GM18508 (cell line): ENCODE data around the gene PCBP2.
A peak's percentile ranks its signal among the peaks of the same experiment; 100 is the strongest.
"Not testable (repeated sequence)": the region's sequence is repeated elsewhere in the genome, so short reads cannot be mapped to it uniquely, and the experiment has no call there.

Experiments
- ATAC-seq: cut with Tn5 transposase; IDR thresholded peaks from one replicate; pipeline ENCODE4 v1.9.1; 2021; ENCODE audit warnings: moderate number of reproducible peaks; ENCODE audit not compliant: insufficient read depth, unreplicated experiment

Gene PCBP2

DNA sequence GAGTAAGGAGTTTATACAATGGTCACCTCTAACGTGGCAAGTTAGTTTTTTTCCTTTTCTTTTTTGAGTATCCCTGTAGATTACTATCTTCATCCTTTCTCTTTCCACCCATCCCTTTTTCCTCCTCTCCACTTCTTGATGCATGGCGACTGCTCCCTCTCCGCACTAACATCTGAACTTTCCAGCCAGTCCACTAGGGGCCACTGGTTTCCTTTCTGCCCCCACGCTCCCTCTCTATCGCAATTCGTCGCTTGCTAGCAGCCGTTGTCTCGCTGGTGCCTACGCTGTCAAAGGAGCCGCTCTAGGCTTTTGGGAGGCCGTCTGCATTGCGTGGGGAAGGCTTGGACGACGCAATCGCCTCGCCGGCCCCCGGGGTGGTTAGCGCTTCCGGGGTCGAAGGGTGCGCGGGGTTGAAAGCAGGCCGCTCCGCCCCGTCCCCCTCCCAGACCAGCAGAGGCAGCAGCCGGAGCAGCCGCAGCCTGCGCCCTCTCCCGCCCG is at the start of gene PCBP2:
PCBP2 (plus strand) TSS at position 442 of the 498 bp plus-strand sequence. CDS start 2,699 bp downstream, outside the sequence.
- peak; percentile 89 for ATAC-seq

DNA sequence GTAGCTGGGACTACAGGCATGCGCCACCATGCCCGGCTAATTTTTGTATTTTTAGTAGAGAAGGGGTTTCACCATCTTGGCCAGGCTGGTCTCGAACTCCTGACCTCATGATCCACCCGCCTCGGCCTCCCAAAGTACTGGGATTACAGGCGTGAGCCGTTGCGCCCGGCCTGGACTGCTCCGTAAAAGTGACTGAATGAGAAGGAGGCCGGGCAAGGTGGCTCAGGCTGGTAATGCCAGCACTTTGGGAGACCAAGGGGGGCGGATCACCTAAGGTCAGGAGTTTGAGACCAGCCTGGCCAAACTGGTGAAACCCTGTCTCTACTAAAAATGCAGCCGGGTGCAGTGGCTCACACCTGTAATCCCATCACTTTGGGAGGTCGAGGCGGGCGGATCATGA is 49.6 kb upstream of the PCBP2 start:
- not testable (repeated sequence) for ATAC-seq

DNA sequence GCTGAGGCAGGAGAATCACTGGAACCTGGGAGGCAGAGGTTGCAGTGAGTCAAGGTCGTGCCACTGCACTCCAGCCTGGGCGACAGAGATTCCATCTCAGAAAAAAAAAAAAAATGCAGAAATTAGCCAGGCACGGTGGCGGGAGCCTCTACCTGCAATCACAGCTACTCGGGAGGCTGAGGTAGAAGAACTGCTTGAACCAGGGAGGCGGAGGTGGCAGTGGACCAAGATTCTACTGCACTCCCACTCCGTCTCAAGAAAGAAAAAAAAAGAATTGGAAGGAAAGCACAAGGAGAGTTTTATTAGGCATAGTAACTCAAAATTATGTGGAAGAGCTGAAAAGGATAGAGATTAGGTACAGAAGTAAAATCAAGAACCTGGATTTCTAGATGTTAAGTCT is 49.0 kb upstream of the PCBP2 start:
- no peak for ATAC-seq

DNA sequence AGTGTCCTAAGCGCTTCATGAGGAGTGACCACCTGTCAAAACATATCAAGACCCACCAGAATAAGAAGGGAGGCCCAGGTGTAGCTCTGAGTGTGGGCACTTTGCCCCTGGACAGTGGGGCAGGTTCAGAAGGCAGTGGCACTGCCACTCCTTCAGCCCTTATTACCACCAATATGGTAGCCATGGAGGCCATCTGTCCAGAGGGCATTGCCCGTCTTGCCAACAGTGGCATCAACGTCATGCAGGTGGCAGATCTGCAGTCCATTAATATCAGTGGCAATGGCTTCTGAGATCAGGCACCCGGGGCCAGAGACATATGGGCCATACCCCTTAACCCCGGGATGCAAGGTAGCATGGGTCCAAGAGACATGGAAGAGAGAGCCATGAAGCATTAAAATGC is 41.0 kb upstream of the PCBP2 start:
- ATAC-seq, result no peak

DNA sequence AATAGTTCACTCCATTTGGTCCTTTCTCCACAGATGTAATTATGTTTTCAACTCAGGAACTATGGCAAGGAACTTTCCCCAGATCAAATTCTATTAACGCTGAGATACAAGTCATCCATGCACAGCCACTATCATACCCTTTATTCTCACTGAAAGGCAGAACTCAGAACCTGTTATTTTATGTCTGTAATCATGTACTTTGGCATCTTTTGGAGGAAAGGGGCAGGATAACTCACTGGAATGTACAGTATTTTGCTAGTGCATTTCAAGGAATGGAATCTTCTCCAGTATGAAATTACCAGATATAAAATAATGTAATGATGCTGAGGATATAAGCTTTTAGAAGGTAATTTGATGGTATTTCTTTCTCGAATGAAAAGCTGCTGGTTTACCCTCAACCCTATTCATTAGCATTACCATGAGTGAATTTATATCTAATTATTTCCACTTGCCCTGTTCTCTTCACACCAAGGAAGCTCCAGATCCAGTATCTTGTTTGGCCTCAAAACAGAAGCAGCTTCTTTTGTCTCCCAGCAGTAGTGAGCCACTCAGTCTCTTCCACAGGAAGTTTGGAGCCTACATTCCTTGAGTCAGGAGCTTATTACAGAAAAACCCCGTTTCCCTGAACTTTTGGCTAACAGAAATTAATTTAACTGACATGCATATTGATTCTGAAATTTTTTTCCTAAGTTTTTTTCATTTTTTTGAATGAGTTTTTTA is 38.3 kb upstream of the PCBP2 start:
- no peak for ATAC-seq

DNA sequence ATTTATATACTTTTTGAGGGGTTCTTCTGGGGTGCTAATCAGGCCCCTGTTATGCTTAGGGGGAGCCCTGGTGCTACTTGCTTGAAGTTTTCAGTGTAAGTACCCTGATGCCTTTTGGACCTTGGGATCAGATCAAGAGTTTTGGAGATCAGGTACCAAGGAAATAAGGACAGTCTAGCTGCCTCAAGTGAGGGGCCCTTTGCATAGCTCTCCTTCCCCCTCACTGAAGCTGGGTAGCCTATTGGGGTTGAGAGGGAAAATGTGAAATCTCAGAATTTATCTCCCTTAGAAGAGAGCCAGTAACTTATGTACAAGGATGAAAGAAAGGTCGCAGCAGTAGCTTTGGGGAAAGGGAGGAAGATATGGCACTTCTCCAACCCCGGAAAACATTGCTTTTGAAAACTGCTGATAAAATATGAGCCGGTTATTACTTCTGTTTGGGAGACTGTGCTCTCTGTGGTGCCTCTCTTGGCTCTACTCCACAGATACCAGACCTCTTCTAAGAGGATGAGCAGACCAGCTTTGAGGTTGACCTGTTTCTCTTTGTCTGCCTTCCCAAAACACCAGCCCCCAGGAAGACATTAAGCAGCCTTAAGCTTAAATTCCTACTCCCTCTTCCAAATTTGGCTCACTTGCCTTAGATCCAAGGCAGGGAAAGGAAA is 37.0 kb upstream of the PCBP2 start:
- ATAC-seq, result no peak

DNA sequence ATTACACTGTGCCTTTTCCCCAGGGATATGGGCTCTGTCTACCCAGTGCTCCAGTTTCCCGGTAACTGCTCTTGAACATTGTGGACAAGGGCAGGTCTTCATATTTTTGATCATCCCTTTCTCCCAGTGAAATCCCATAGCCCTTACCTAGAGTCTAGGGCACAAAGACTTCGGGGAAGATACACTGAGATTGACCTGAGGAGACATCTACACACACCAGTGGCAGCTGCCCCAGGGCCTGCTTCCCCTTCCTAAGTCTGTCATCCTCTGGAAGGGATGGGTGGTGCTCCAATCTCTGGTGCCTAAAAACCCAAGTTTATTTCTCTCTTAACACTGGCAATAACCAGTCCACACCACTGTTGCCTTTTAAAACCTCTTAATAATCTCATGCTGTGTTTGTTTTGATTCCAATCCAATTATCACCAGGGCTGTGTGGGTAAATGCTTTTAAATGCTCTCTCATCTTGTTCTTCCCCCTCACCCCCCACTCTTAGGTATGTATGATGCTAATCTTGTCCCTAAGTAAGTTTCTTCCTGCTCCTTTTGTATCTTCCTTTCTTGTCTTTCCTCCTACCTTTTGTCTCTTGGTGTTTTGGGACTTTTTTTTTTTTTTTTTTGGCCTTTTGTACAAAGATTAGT is 36.0 kb upstream of the PCBP2 start:
- not testable (repeated sequence) for ATAC-seq

DNA sequence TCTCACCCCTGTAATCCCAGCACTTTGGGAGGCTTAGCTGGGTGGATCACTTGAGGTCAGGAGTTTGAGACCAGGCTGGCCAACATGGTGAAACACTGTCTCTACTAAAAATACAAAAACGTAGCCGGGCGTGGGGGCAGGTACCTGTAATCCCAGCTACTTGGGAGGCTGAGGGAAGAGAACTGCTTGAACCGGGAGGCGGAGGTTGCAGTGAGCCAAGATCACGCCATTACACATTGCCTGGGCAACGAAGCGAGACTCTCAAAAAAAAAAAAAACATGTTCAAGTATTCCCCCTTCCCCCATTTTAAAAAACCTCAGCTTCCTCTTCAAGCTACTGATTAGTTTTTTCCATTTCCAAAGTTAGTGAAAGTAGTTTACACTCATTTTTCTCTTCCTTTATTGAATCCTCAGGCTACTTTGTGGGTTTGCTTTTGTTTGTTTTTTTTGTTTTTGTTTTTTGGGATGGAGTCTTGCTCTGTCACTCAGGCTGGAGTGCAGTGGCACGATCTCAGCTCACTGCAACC is 34.5 kb upstream of the PCBP2 start:
- not testable (repeated sequence) for ATAC-seq

DNA sequence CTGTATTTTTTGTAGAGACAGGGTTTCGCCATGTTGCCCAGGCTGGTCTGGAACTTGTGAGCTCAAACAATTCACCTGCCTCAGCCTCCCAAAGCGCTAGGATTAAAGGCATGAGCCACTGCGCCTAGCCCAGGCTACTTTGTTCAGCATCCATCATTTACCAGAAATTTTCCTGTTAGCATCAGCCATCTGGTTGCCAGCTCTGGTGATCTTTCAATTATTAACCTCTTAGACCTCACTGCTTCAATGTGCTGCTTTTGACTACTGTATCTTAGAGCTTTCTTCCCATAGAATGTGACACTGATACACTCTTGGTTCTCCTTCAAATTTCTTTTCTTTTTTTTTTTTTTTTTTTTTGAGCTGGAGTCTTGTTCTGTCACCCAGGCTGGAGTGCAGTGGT is 33.7 kb upstream of the PCBP2 start:
- ATAC-seq, result no peak

DNA sequence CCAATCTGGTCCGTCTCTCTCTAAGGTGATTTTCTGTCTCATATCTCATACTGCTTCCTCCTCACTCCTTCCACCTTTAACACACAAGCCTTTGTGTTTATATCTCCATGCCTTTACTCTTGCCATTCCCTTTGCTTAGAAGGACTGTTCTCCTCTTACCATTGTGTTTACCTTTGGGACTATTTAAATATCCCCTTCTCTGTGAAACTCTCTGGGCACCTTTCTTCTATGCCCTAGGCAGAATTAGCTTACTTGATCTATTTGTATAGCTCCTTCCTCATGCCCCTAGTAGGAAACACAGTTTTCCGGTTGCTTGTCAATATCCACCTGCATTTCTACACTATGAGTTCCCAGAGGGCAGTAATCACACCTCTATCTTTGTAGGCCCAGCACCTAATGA is 32.1 kb upstream of the PCBP2 start:
- ATAC-seq, result no peak

DNA sequence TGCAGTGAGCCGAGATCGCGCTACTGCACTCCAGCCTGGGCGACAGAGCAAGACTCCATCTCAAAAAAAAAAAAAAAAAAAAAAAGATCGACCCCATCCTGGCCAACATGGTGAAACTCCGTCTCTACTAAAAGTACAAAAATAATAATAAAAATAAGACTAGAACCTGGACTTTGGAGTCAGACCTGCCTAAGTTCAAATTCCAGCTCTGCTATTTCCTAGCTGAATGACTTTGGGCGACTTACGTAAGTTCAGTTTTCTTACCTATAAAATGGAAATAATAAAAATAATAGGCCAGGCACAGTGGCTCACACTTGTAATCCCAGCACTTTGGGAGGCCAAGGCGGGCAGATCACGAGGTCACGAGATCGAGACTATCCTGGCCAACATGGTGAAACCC is 29.7 kb upstream of the PCBP2 start:
- ATAC-seq, result not testable (repeated sequence)

DNA sequence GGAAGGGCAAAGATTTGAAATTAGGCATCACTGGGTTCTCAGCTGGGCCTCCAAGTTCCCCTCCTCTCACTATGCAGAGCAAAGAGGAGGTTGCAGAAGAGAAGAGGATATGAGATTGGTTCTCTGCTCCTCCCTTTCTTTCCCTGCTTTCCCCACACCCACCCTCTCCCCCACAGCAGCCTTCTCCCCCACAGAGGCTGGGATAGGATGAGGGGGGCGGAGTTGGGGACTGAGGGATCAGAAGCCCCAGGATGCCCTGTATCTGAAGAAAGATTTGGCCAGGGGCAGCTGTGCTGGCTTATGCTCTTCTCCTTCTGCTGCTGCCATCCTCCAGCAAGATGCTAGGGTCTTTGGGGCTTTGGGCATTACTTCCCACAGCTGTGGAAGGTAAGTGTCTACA is 28.3 kb upstream of the PCBP2 start, which contains the start of gene AMHR2:
AMHR2 (plus strand) TSS at position 259 of the 400 bp plus-strand sequence; CDS start at position 339, 80 bp downstream.
- ATAC-seq, result no peak

DNA sequence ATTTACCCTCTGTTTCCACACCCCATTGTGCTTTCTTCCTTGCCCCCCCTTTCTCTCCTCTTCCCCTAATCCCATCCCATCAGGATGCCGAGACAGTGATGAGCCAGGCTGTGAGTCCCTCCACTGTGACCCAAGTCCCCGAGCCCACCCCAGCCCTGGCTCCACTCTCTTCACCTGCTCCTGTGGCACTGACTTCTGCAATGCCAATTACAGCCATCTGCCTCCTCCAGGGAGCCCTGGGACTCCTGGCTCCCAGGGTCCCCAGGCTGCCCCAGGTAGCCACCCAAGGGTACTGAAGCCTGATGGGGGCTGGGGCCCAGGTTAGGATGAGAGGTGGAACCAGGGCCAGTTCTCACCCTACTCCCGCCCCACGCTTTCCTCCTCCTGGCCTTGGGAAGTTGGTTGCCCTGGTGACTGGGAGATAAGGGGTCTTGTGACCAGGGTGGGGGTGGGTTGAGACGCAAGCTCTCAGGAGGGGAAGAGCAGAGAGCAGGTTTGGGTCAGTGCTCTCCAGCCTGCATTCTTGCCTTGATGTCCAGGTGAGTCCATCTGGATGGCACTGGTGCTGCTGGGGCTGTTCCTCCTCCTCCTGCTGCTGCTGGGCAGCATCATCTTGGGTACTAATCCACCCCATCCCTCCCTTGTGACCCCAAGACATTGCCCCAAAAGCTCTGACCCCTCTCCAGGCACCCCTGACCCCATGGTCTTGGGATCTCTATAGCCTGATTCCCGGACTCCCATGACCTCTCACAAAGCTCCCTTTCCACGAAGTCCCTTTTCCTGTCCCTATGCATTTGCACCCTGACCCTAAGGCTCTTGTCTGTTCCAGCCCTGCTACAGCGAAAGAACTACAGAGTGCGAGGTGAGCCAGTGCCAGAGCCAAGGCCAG is 27.0 kb upstream of the PCBP2 start:
- no peak for ATAC-seq

DNA sequence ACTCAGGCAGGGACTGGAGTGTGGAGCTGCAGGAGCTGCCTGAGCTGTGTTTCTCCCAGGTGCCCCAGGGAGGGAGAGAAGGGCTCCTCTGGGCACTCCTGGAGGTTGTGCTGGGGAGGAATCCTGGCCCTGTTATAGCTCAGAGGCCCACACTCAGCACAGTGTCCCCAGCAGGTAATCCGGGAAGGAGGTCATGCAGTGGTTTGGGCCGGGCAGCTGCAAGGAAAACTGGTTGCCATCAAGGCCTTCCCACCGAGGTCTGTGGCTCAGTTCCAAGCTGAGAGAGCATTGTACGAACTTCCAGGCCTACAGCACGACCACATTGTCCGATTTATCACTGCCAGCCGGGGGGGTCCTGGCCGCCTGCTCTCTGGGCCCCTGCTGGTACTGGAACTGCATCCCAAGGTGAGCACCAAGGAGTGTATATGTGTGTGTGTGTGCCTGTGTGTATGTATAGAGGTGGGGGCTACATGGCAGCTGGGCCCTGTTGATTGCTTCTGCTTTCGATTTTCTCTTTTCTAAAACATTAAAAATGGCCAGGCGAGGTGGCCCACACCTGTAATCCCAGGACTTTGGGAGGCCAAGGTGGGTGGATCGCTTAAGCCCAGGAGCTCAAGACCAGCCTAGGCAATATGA is 26.3 kb upstream of the PCBP2 start:
- ATAC-seq, result no peak

DNA sequence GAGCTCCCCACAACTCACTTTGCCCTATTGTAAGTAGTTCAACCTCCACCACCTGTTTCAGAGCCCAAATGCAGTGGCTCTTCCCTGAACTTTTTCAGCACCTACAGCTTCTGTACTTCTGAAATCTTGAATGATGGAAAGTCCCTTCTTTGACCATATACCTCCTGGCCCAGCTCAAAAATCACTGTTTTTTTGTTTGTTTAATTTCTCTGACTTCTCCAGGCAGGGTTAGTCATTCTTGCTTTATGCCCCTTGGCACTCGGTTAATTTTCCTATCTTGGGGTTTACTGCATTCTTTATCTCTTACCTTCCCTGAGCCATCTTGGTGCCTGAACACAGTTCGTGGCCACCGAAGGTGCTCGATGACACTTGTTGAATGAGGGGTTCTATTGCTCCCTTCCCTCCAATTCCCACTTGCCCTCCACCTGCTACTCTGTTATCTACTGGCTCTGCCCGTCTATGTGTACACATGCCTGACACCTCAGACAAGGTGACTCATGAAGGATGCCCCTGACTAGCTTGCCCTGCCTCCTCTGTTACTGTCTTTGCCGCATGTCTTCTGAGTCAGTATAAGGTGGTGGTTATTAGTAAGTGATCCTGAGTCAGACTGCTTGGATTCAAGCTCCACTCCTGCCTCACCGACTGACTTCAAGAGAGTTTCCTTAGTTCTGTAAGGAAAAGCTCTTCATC is 23.9 kb upstream of the PCBP2 start:
- no peak for ATAC-seq

DNA sequence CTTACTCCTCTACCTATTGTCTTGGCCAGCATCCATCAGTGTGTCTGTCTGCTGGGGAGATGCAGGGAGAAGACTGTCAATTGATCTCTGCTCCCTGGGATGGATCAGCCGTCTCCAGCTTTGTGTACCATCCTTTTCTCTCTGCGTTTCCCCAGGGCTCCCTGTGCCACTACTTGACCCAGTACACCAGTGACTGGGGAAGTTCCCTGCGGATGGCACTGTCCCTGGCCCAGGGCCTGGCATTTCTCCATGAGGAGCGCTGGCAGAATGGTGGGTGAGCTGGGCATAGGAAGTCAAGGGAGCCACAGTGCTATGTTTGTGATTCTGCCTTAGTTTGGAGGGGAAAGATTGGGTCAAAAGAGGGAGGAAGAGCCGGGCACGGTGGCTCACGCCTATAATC is 23.2 kb upstream of the PCBP2 start:
- no peak for ATAC-seq

DNA sequence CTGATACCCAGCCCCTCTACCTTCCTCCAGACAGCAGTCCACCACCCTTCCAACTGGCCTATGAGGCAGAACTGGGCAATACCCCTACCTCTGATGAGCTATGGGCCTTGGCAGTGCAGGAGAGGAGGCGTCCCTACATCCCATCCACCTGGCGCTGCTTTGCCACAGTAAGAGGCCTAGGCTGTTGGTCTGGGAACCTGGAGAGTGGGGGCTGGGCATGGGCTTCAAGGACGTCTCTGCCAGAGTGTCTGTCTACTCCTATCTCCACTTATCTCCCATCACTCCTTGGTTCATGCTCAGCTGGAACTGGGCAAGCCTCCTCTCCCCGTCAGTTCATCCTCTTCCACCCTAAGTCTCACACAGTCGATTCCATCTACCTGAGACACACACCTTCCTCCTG is 21.8 kb upstream of the PCBP2 start:
- no peak for ATAC-seq

DNA sequence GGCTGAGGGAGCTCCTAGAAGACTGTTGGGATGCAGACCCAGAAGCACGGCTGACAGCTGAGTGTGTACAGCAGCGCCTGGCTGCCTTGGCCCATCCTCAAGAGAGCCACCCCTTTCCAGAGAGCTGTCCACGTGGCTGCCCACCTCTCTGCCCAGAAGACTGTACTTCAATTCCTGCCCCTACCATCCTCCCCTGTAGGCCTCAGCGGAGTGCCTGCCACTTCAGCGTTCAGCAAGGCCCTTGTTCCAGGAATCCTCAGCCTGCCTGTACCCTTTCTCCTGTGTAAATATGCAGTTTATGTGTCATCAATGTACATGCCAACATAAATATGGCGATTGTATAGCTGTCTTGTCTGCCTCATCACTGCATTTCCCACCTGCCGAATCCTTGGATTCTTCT is 20.7 kb upstream of the PCBP2 start:
- ATAC-seq, result no peak

DNA sequence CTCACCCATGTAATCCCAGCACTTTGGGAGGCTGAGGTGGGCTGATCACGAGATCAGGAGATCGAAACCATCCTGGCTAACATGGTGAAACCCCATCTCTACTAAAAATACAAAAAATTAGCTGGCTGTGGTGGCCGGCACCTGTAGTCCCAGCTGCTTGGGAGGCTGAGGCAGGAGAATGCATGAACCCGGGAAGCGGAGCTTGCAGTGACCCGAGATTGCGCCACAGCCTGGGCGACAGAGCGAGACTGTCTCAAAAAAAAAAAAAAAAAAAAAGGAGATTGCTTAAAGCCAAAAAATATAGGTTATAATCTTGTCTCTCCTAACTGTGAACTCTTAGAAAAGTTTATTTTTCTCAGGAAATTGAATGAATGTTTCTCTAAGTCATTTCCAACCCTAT is 16.6 kb upstream of the PCBP2 start:
- ATAC-seq, result not testable (repeated sequence)
